OCI-LY1 (cell line): ENCODE data around the gene MACROD2.

Experiments
- EZH2 ChIP-seq: fragments of 200-600 bp; sonication (generic), shearing (Covaris generic); IDR thresholded peaks from 2 replicates; pipeline ENCODE4 v1.8.0; 2017; ENCODE audit warnings: borderline replicate concordance, mixed run types, mild to moderate bottlenecking, antibody characterized with exemption, low read length, moderate library complexity, mixed read lengths
- TF ChIP-seq, protein P1 (sequence below): fragments of 200-600 bp; sonication (generic), shearing (Covaris generic); IDR thresholded peaks from 2 replicates; pipeline ENCODE4 v1.5.1; 2017; ENCODE audit warnings: mild to moderate bottlenecking, antibody characterized with exemption, low read length, moderate library complexity, mixed read lengths

DNA sequence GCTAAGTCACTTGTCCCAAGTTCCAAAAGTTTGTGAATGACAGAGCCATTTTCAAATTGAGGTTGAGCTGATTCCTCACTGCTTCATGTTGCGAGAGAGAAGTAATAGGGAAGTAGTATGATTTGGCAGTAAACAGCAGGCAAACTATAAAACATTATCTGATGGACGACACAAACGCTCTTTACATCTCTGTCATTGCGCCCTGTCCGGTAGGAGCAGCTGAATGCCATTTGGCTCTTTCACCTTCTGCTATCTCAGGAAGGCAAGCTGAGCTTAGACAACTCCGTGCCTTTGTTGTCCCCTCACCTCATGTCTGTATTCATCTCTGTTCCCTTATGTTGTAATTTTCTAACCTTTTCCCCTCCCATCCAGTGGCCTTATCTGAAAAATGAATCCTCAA, 782.8 kb downstream of the MACROD2 start:
- TF ChIP-seq, protein P1, sequence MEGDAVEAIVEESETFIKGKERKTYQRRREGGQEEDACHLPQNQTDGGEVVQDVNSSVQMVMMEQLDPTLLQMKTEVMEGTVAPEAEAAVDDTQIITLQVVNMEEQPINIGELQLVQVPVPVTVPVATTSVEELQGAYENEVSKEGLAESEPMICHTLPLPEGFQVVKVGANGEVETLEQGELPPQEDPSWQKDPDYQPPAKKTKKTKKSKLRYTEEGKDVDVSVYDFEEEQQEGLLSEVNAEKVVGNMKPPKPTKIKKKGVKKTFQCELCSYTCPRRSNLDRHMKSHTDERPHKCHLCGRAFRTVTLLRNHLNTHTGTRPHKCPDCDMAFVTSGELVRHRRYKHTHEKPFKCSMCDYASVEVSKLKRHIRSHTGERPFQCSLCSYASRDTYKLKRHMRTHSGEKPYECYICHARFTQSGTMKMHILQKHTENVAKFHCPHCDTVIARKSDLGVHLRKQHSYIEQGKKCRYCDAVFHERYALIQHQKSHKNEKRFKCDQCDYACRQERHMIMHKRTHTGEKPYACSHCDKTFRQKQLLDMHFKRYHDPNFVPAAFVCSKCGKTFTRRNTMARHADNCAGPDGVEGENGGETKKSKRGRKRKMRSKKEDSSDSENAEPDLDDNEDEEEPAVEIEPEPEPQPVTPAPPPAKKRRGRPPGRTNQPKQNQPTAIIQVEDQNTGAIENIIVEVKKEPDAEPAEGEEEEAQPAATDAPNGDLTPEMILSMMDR: no peak
- TF ChIP-seq EZH2: no peak
